WI38 (cell line): Measurements from ENCODE around the gene SLC9A9.

Experiments
- H3K4me3 ChIP-seq: 2 replicates; pipeline ENCODE4 v1.5.1; 2011; ENCODE audit warnings: low read depth, mild to moderate bottlenecking, control low read depth, low read length
- TF ChIP-seq, protein P1 (sequence below): IDR thresholded peaks from 2 replicates; pipeline ENCODE4 v1.5.1; 2012; ENCODE audit warnings: low read depth, mild to moderate bottlenecking, control low read depth, low read length

SLC9A9 gene

DNA sequence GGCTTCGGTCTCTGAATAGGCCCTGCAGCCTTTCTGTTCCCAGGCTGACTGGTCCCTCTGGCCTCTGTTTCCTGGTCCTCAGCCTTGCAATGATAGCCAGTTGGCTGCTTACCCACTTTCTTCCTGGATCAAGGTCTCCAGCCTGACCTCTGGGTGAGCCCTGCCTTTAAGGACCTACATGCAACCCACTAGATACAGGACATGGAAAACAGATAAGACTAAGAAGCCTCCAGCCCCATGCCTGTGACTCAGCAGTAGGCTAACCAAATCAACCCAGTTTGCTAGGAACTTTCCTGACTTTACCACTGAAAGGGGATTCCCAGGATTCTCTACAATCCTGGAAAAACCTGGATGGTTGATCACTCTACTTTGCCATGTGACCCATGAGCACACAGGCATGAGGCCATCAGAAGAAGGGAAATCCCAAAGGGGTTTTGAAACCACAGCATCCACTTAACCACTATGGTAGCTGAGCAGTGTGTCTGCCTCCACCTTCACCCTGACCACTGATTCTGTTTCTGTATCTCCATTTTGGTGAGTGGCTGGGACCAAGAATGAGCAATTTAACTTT lies 540.6 kb downstream of the SLC9A9 start:
- TF ChIP-seq, protein P1, sequence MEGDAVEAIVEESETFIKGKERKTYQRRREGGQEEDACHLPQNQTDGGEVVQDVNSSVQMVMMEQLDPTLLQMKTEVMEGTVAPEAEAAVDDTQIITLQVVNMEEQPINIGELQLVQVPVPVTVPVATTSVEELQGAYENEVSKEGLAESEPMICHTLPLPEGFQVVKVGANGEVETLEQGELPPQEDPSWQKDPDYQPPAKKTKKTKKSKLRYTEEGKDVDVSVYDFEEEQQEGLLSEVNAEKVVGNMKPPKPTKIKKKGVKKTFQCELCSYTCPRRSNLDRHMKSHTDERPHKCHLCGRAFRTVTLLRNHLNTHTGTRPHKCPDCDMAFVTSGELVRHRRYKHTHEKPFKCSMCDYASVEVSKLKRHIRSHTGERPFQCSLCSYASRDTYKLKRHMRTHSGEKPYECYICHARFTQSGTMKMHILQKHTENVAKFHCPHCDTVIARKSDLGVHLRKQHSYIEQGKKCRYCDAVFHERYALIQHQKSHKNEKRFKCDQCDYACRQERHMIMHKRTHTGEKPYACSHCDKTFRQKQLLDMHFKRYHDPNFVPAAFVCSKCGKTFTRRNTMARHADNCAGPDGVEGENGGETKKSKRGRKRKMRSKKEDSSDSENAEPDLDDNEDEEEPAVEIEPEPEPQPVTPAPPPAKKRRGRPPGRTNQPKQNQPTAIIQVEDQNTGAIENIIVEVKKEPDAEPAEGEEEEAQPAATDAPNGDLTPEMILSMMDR = no peak
- H3K4me3 ChIP-seq = no peak overlapping the region

DNA sequence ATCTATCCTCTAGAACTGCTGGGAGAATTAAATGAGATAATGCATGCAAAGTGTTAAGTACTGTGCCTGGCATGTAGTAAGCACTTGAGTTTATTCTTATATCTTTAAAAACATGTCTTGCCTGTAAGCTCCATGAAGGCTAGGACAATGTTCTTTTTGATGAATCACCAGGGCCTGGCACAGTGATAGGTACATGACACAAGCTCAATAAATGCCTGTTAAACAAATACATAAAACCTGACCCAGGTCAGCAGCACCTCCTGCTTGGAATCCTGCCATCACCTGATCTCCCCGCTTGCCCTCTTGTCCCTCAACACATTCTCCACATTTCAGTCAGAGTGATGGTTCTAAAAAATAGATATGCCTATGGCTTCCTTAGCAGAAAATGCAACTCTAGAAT lies 541.9 kb downstream of the SLC9A9 start:
- TF ChIP-seq, protein P1 = no peak

DNA sequence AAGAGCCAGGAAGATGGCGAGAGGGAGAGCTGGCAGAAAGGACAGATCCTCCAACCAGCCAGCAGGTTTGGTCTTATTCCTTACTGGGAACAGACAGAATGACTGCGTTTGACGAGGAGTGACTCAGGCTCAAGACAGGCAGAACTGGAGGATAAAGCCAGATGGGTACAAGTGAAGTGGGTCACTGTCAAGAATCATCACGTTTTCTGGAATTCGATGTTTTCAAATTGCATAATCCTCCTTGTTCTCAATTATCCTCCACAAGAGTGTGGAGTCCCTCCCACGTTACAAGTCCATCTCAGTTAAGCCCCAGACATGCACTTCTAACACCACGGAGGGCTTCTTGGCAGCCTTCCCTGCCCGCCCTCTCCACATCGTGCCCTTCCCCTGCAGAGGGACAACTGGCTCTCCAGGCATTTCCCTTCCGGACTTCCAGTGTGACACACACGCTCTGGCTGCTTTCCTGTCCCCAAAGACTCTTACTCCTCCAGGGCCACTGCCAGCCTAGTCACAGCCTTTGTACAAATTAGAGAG lies 545.6 kb downstream of the SLC9A9 start:
- TF ChIP-seq, protein P1 = no peak
- no peak overlapping the region for H3K4me3 ChIP-seq

More for the DNA sequence above, 541.9 kb downstream of the SLC9A9 start:
- H3K4me3 ChIP-seq = no peak overlapping the region

DNA sequence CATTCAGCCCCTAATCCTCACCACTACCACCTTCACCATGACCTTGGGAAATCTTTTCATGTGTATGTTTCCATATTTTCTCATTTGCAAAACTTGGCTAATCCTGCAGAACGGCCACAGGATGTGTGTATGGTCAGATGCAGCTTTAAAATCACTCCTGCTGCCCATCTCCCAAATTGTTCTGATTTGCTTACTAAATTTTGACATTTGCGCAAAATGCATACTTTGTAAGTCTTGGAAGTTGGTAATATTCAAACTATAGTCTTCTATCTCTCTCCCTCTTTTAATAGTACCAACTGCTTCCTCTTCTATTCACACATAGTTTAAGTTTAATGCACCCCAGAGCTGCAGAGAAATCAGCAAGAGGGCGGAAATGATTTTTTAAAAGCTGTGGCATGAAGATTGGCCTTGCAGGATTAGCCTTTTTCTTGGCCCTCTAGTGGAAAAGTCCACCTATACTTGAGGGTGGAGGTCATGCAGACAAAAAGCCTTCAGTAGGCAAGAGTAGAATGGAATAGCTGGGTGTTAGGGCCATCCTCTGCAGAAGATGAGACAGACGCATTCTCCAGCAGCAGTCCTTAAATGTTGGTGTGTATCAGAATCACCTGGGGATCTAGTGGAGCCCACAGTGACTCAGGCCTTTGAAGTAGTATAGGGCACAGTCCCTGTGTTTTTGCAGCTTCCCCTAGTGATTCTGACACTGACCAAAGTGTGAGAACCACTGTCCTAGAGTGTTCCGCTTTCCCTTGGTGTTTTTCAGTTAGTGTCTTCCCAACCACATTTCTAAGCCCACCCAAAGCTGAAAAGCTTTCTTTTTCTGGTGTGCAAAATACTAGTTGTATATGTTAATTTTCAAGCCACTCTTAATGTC lies 547.0 kb downstream of the SLC9A9 start:
- no peak overlapping the region for H3K4me3 ChIP-seq
- TF ChIP-seq, protein P1 = no peak

DNA sequence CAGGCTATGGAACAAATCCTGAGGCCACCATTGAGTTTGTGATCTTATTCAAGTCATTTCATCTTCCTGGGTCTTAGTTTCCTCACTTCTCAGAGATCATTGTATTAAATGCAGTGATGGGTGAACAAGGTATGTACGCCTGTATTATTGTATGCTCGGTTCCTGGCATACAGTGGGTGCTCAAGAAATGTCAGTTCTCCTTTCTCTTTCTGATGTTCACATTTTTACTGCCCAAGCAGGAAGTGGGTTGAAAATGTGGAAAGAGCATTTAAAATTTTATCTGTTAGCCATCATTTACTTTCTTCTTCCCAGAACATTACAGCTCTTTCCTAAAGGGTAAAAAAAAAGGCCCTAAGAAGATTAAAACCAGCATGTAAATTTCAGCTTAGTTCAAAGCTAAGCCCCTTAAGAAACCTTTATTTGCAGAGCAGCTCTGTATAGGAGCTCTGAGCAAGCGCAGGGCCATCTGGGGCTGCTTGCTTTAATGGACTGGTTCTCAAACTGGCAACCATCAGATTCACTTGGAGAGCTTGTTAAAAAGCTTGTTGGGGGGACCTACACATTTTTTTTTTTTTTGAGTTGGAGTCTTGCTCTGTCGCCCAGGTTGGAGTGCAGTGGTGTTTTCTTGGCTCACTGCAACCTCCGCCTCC lies 549.3 kb downstream of the SLC9A9 start:
- TF ChIP-seq, protein P1 = no peak
- H3K4me3 ChIP-seq = no peak overlapping the region

DNA sequence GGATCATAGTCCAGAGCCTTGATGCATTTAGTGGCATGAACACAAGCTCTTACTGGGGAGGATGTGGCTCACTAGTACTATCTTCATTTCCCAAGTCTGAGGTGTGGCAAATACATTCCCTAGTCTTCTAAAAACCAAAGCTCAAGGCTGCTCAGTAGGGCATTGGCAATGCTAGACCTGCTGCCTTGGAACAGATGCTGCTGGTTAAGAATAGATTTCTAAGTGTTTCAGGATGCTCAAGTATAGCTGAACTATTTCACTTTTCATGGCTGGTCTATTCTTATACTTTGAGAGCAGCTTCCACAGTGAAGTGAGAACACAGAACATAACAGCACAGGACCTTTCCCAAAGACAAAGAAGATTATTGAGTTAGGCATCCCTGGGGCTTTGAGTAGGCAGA lies 549.9 kb downstream of the SLC9A9 start:
- TF ChIP-seq, protein P1 = no peak
- H3K4me3 ChIP-seq = no peak overlapping the region
